Measurements from ENCODE around the gene CTSE. TPM values are rescaled to one million over a fixed set of nuclear protein-coding genes. Genes with fewer than 3 reads are reported as not detected.

Gene CTSE
- total and polyA plus RNA-seq, 9 donors: 0.13 to 1.1 (median 0.80) TPM; not detected in 4

- intact Hi-C loops (cut with DNase I): loop anchor here (5.0 to 10.0 kb wide), 4 partner anchors 64 to 317 kb away; no protein-coding TSS in a partner anchor
- 73 to 79% (median 74%) methylated on average over 6 of the region's 6 CpGs for WGBS, 3 donors
- no peaks in the 10 kb centered on the region for H3K9me3 ChIP-seq
- no peaks in the 10 kb centered on the region for H3K27me3 ChIP-seq
- TF ChIP-seq EP300 (IDR thresholded peaks at IDR 0.05): no peak
- no peak for TF ChIP-seq CTCF (IDR thresholded peaks at IDR 0.05)
- no peak for TF ChIP-seq POLR2A (IDR thresholded peaks at IDR 0.05)
- H3K36me3 ChIP-seq: no peaks in the 10 kb centered on the region
- DNase-seq: no peak
- H3K4me1 ChIP-seq (ENCODE audit: insufficient read depth): peaks cover 4% of the 10 kb centered on the region
- no peak overlapping the region for H3K27ac ChIP-seq
- H3K4me3 ChIP-seq: no peak overlapping the region
These were observed 44.4 kb downstream of the CTSE start for GRCh38 chr1:205979301-205979700.

- no peak overlapping the region for H3K27ac ChIP-seq
- WGBS, 3 donors: 78 to 86% (median 81%) methylated on average over 7 of the region's 7 CpGs
- H3K4me3 ChIP-seq: no peak overlapping the region
- DNase-seq: no peak
- TF ChIP-seq CTCF (IDR thresholded peaks at IDR 0.05) (no peak), POLR2A (IDR thresholded peaks at IDR 0.05) (no peak), EP300 (IDR thresholded peaks at IDR 0.05) (no peak)
- no peaks in the 10 kb centered on the region for H3K36me3 ChIP-seq
- no peaks in the 10 kb centered on the region for H3K9me3 ChIP-seq
- no peaks in the 10 kb centered on the region for H3K27me3 ChIP-seq
- peaks cover 4% of the 10 kb centered on the region for H3K4me1 ChIP-seq (ENCODE audit: insufficient read depth)
- intact Hi-C loops (cut with DNase I): loop anchor here (5.0 to 10.0 kb wide), 4 partner anchors 64 to 316 kb away; no protein-coding TSS in a partner anchor
These were observed 45.0 kb downstream of the CTSE start for GRCh38 chr1:205978676-205979075.

- Histone ChIP-seq H3K4me3 (no peak overlapping the region), H3K27ac (no peak overlapping the region), H3K27me3 (no peaks in the 10 kb centered on the region), H3K9me3 (no peaks in the 10 kb centered on the region), H3K36me3 (no peaks in the 10 kb centered on the region), H3K4me1 (ENCODE audit: insufficient read depth) (peaks cover 4% of the 10 kb centered on the region)
- 88 to 96% (median 95%) methylated on average over 2 of the region's 2 CpGs for WGBS, 3 donors
- peak; percentile 80 to 91 (median 87) for TF ChIP-seq CTCF (IDR thresholded peaks at IDR 0.05)
- no peak for TF ChIP-seq EP300 (IDR thresholded peaks at IDR 0.05)
- peak; percentile 67 to 86 (median 78) for DNase-seq
- intact Hi-C loops (cut with DNase I): loop anchor here (2.0 to 10.0 kb wide), 5 partner anchors 63 to 315 kb away; no protein-coding TSS in a partner anchor
These were observed 46.2 kb downstream of the CTSE start for GRCh38 chr1:205977402-205978014.

GRCh38 chr1:205976708-205977401, 46.8 kb downstream of the CTSE start:
- TF ChIP-seq CTCF (IDR thresholded peaks at IDR 0.05) (no peak), POLR2A (IDR thresholded peaks at IDR 0.05) (no peak), EP300 (IDR thresholded peaks at IDR 0.05) (no peak)
- DNase-seq: peak in 1 of 5 donors; percentile 27

More at GRCh38 chr1:205976708-205977401, 46.8 kb downstream of the CTSE start:
- H3K36me3 ChIP-seq: no peaks in the 10 kb centered on the region
- no peak overlapping the region for H3K27ac ChIP-seq
- intact Hi-C loops (cut with DNase I): loop anchor here (2.0 to 10.0 kb wide), 5 partner anchors 62 to 315 kb away; no protein-coding TSS in a partner anchor
- WGBS, 3 donors: 39 to 40% (median 39%) methylated on average over 8 of the region's 8 CpGs
- H3K27me3 ChIP-seq: no peaks in the 10 kb centered on the region
- H3K9me3 ChIP-seq: no peaks in the 10 kb centered on the region
- no peak overlapping the region for H3K4me3 ChIP-seq
- H3K4me1 ChIP-seq (ENCODE audit: insufficient read depth): peaks cover 4% of the 10 kb centered on the region

All from ovary (tissue), 9 donors.